Posterior vena cava (tissue), 2 donors: Measurements from ENCODE around the gene NDUFB1. TPM values are rescaled to one million over a fixed set of nuclear protein-coding genes. Genes with fewer than 3 reads are reported as not detected.

Source experiments
- DNase-seq: peaks from one replicate; pipeline ENCODE4 v3.0.0-alpha.2; 2020; ENCODE audit warnings: low spot score
- intact Hi-C, 2 donors: fragments of 100-400 bp; cut with DNase I; formaldehyde crosslinking; loops; one replicate each; pipeline versions ENCODE4 v1.14.1 to v1.14.2; 2022 to 2023
- total RNA-seq, 2 donors: library from RNA; stranded (reverse); fragmentation: NEBNext Ultra II Directional; extraction: Animal tissue kit (Norgen Biotek cat#: 25700); gene quantifications; one replicate each; pipeline ENCODE4 v1.2.1, GENCODE V29; 2021
- donor health status: DM: yes; HTN: yes; CAD: no.
- donor health status: DM: yes; HTN: yes; CAD: no.

Gene NDUFB1
- total RNA-seq, 2 donors from 2014 or later: 92.3 to 158 TPM

DNA sequence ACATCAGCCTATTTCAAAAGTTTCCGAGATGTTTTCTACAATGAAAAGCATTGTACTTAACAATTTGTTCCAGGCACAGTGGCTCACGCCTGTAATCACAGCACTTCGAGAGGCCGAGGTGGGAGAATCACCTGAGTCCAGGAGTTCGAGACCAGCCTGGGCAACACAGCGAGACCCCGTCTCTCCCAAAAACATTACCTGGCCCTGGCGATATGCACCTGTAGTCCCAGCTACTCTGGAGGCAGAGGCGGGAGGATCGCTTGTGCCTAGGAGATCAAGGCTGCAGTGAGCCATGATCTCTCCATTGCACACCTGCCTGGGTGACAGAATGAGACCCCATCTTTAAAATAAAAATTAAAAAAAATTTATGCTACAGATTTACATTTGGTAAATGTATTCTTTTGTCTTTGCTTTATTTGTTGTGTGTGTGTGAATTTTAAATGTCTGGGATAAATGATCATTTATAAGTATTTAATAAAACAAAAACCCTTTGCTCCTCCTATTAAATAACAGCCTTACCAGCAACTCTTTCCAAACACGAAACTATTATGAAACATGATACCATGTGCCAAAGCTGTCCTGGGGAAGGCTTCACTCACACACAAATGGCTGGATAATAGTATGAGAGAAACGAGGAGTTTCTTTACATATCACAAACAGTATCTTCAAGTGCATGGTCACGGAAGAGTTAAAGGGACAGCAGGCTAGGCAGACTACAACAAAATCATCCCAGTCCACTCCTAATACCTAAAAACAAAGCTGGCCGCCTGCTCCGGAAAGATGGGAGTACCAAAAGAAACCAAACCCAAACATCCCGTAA is 16.2 kb downstream of the NDUFB1 start:
- no peak for DNase-seq
- intact Hi-C loops: no loop called here

DNA sequence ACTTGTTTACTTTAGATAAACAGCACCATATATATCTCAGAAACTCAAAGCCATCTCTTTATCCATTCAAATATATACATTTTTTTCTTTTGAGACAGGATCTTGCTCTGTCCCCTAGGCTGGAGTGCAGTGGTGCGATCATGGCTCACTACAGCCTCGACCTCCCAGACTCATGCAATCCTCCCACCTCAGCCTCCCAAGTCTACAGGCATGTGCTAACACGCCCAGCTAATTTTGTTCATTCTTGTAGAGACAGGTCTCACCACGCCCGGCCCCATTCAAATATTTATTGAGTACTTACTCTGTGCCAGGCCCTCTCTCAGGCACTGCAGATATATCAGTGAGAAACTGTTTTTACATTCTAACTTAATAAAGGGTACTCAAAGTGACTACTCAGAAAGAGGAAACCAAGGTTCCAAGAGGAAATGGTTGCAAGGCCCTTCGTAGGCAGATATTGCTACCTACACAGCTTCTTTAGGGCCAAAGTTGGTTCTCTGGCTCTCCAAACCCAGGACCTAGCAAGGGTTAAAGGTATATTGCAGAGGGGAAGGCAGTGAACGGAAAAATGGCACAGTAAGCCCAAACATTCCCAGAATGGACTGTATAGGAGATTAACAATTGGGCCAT is 18.0 kb downstream of the NDUFB1 start:
- DNase-seq: no peak
- intact Hi-C loops: no loop called here

DNA sequence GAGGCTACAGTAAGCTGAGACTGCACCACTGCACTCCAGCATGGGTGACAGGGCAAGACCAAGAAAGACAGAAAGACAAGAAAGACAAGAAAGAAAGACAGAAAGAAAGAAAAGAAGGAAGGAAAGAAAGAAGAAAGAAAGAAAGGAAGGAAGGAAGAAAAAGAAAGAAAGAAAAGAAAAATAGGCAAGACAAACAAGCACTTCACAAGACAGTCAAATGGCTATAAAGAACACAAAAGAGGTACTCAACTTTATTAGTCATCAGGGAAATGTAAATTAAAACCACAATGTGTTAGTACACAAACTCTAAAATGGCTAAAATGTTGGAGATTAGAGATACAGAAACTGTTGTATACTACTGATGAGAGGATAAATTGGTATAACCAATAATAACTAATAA is 21.7 kb downstream of the NDUFB1 start:
- intact Hi-C loops: no loop called here
- no peak for DNase-seq

DNA sequence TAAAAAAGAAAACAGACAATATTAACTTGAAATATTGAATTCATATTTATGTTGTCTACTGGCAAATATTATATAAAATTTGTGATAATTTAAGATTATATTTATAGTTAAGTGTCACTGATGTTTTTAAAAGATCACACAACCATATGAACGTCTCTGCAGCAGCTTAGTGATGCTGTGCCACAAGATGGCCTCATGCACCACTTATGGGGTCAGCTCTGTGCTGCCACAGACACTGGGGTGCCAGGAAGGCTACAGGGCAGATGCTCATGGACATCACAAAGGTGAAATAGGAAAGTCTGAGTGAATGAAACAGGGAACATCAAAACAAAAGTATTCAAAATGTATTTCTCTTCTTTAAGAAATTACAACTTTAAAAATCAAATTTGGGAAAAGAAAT is 28.2 kb downstream of the NDUFB1 start:
- DNase-seq: no peak
- intact Hi-C loops: no loop called here

DNA sequence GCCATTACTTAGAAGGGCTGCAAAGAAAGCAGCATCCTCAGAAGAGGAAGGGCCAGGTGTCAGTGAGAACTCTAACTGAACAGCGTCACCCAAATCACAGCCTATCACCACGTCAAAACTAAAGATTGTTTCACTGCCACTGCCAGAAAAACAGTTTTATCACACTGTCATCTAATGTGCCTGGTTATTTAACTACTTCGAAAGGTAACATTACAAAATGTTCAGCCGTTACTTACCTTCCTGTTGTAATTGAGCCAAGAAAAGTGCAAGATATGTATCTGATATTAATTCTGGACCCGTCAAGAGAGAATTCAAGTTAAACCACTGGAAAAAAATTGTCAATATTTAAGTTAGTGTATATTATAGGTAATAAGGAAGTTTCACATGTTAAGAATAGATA is 33.0 kb downstream of the NDUFB1 start:
- no peak for DNase-seq
- intact Hi-C loops: no loop called here

DNA sequence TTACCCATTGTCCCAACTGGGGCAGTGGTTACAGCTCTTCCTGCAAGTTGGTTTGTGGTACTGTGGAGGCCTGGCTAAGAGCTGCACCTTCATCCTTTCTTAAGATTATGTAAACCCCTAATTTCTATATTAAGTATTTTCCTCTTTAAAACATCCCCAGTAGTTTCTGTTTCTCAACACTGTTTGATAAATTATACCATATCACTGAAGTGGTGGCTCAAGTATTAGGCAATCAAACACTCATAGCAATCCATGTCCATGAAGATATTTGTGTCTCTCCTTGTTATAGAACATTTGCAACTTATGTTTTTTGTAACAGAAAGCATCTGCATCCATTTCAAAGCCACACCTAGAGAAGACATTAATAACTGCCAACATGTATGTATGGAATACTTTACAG is 47.0 kb downstream of the NDUFB1 start:
- intact Hi-C loops: no loop called here
- DNase-seq: no peak

Other genes starting within 250 kb of the NDUFB1 start
- gene FBLN5, start 174.0 kb downstream of the NDUFB1 start, total RNA-seq: 100 to 1,000 TPM; 105 to 186 TPM
- gene TRIP11, start 81.6 kb downstream of the NDUFB1 start, total RNA-seq: 10 to 100 TPM; 51.2 to 53.2 TPM
- gene ATXN3, start 15.1 kb downstream of the NDUFB1 start, total RNA-seq: 10 to 100 TPM; 45.1 to 48.4 TPM
- 10 to 100 TPM; 42.0 to 50.5 TPM for gene CPSF2, start 263 bp upstream of the NDUFB1 start, total RNA-seq
- gene SLC24A4, start 201.5 kb upstream of the NDUFB1 start, total RNA-seq: 1 to 10 TPM in 1 of 2 donors, under 1 TPM in 1; 0.67 to 1.2 TPM